Stimulated activated CD8-positive, alpha-beta memory T cell treated with anti-CD3 and anti-CD28 coated beads, Interleukin-4, amount 100 ng/mL, for 48 hours (primary cell): ENCODE results near the gene P4HTM.

Experiments
- DNase-seq: peaks from one replicate; pipeline ENCODE4 v3.0.0-alpha.2; 2020

The P4HTM gene

GRCh38 chr3:49025793-49026520, 35.9 kb downstream of the P4HTM start:
- DNase-seq = no peak

- no peak for DNase-seq
These were observed 36.5 kb downstream of the P4HTM start for GRCh38 chr3:49026536-49026935.

GRCh38 chr3:49027634-49028033, 37.6 kb downstream of the P4HTM start:
- DNase-seq = no peak

GRCh38 chr3:49028298-49028672, 38.2 kb downstream of the P4HTM start:
- peak; percentile 26 for DNase-seq

GRCh38 chr3:49028673-49029562, 38.9 kb downstream of the P4HTM start, which contains the start of gene IMPDH2:
IMPDH2 (minus strand) TSS chr3:49029398; CDS start chr3:49029350, 48 bp downstream.
- peak; percentile 96 for DNase-seq

- DNase-seq = no peak
These were observed 39.5 kb downstream of the P4HTM start for GRCh38 chr3:49029563-49029884.

DNA sequence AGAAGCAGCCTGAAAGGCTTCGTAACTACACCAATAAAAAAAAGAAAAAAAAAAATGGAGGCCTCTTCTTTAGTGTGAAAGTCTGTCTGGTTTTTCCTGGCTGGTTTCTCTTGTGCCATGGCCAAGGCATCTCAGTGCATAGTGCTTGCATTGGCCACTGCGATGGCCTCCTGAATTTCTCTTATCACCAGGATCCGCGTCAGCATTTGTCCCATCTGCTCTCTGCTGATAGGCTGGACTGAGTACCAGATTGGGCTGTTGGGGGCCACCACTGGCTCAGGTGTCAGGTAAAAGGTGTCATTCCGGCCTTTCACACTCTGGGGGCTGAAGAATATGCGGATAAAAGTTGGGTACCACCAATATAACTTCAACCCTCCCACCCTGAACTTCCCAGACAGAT, 40.3 kb downstream of the P4HTM start:
- DNase-seq = no peak

DNA sequence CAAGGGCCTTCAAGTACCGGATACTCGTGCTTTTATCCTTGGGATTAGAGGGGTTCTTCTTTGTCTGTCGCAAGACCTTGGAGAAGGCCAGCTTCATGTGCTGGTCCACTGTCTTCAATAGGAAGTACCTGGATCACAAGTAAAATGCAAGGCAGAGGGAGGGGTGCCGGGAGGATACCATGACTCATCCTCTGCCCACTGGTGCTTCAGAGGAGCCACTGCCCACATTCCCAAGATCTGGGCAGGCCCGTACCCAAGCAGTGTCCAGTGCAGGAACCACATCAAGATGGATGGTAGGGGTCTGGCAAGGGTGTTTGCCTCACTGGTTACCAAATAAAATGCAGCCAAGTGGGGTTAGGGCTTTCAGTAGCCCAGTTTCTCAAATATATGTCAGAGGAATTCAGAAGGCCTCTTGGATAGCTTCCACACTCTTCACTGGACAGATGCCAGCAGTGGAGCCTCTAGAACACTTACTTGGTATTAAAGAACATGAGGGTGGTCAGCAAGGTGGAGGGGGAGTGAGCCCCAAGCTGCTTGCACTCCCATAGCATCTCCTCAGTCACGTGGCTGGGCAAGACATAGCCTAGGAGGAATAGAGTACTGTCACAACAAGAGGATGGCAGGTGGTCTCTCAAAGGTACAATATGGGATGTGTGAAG, 42.7 kb downstream of the P4HTM start:
- DNase-seq = no peak

DNA sequence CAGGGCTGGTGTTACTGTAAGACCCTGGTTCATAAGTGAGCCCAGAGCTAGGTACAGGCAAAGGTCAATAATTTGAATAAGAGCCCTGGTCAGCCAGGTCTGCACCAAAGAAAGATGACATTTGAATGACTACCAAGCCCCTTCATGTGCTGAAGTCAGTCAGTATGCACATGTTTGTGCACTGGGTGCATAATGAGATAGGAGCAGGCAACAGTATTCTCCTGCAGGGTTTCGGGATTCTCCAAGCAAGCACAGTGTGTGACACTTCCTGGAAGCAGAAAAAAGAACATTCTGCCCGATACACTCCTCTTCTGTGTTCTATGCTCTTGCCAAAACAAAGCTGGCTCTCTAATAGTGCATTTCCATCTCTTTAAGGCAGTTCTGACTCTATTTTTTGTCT, 44.6 kb downstream of the P4HTM start:
- no peak for DNase-seq

DNA sequence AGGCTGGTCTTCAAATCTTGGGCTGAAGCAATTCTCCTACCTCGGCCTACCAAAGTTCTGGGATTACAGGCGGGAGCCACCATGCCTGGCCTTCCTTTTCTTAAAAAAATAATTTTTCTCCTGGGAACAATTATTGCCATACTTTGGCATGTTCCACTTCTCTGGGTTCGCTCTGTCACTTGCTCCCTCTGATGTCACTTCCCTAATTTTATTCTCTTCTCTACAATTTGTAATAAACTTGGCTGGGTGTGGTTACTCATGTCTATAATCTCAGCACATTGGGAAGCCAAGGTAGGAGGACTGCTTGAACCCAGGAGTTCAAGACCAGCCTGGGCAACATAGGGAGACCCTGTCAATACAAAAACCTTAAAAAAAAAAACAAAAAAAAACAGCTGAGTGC, 45.2 kb downstream of the P4HTM start:
- DNase-seq = no peak

- DNase-seq = no peak
These were observed 63.5 kb downstream of the P4HTM start for GRCh38 chr3:49053543-49053942.

DNA sequence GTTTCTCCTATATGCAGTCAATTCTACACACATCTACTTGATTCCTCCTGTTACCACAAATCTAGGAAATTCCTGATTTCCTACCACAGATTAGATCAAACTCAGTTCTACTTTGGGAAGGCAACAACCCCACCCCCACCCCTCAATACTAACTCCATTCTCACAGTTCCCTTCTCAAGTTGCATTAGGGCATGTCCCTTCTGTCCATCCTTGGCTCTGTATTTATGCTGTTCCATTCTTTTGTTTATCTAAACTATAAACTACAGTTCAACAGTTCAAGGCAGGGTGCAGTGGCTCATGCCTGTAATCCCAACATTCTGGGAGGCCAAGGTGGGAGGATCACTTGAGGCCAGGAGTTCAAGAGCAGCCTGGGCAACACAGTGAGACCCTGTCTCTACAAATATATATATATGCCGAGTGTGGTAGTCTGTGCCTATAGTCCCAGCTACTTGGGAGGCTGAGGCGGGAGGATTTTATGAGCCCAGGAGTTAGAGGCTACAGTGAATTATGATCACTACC, 64.4 kb downstream of the P4HTM start:
- DNase-seq = no peak
